ENCODE results near the gene PAX5.

GRCh38 chr9:36874921-36875320, 159.1 kb downstream of the PAX5 start:
- TF ChIP-seq SMC3 (IDR thresholded peaks at IDR 0.05) (no peak), USF2 (IDR thresholded peaks at IDR 0.05) (no peak), POLR2A (IDR thresholded peaks at IDR 0.05; ENCODE audit: low read length) (no peak), CTCF (IDR thresholded peaks at IDR 0.05) (no peak), REST (IDR thresholded peaks at IDR 0.05) (no peak), RCOR1 (IDR thresholded peaks at IDR 0.05; ENCODE audit: low read depth, low read length) (no peak), CEBPB (IDR thresholded peaks at IDR 0.05) (no peak), RFX5 (IDR thresholded peaks at IDR 0.05) (no peak), ZNF302 (CRISPR knock-in tag; IDR thresholded peaks at IDR 0.05) (no peak), MAZ (IDR thresholded peaks at IDR 0.05; ENCODE audit: borderline replicate concordance, low read depth, low read length) (no peak), JUN (IDR thresholded peaks at IDR 0.05) (no peak), NR3C1 (IDR thresholded peaks at IDR 0.05) (no peak), BHLHE40 (IDR thresholded peaks at IDR 0.05; ENCODE audit: low read depth, low read length) (no peak)

Data from A549 (cell line).